ENCODE data around the gene C2orf49. TPM values are rescaled to one million over a fixed set of nuclear protein-coding genes. Genes with fewer than 3 reads are reported as not detected.
"Not testable (repeated sequence)": the region's sequence is repeated elsewhere in the genome, so short reads cannot be mapped to it uniquely, and the experiment has no call there.

The C2orf49 gene
- total RNA-seq, 1 donor from 2014 or later: 27.2 TPM

DNA sequence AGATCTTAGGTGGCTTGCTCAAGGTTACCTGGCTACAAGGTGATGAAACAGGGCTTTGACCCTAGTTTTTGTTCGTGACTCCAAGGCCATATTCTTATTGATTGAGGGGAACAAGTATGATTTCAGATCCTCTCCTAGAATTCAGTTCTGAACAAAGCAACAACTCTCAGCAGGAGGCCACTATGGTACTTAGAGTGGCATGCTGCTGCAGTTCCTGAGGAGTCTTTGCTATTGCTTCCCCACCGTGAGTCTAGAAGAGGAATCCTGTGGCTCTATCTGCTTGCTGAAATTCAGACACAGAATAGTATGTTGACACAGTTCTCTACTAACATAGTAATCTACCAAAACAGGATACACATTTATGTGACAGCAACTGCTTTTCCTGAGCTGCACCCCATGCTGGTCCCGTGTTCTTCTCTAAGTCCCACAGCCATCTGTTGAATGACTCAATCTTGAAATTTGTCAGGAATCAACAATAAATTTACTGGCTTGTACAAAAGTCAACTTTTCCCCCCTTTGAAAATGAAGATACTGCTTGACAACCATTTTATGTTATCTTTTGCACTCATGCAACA, 11.9 kb upstream of the C2orf49 start:
- H3K4me1 Mint-ChIP-seq (ENCODE audit: low read depth): peaks cover 11% of the 10 kb centered on the region
- TF ChIP-seq, protein P1, sequence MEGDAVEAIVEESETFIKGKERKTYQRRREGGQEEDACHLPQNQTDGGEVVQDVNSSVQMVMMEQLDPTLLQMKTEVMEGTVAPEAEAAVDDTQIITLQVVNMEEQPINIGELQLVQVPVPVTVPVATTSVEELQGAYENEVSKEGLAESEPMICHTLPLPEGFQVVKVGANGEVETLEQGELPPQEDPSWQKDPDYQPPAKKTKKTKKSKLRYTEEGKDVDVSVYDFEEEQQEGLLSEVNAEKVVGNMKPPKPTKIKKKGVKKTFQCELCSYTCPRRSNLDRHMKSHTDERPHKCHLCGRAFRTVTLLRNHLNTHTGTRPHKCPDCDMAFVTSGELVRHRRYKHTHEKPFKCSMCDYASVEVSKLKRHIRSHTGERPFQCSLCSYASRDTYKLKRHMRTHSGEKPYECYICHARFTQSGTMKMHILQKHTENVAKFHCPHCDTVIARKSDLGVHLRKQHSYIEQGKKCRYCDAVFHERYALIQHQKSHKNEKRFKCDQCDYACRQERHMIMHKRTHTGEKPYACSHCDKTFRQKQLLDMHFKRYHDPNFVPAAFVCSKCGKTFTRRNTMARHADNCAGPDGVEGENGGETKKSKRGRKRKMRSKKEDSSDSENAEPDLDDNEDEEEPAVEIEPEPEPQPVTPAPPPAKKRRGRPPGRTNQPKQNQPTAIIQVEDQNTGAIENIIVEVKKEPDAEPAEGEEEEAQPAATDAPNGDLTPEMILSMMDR (IDR thresholded peaks at IDR 0.05; ENCODE audit: unreplicated experiment): no peak
- no peak overlapping the region for H3K27ac Mint-ChIP-seq

DNA sequence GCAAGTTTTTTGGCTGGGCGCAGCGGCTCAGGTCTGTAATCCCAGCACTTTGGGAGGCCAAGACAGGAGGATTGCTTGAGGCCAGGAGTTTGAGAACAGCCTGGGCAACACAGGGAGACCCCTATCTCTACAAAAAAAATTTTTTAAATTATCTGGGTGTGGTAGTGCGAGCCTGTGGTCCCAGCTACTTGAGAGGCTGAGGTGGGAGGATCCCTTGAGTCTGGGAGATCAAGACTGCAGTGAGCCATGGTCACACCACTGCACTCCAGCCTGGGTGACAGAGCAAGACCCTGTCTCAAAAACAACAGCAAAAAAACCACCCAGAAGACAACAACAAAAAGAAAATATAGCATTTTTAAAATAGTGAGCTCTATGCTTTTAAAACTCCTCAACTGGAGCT, 10.1 kb upstream of the C2orf49 start:
- H3K36me3 Mint-ChIP-seq (ENCODE audit: insufficient read depth); H3K27ac Mint-ChIP-seq; H3K9me3 Mint-ChIP-seq (ENCODE audit: low read depth); H3K27me3 Mint-ChIP-seq; DNase-seq (ENCODE audit: low spot score, unreplicated experiment); H3K4me3 Mint-ChIP-seq (ENCODE audit: low read depth): not testable (repeated sequence)
- H3K4me1 Mint-ChIP-seq (ENCODE audit: low read depth): peaks cover 11% of the 10 kb centered on the region

More for the DNA sequence above, 11.9 kb upstream of the C2orf49 start:
- DNase-seq (ENCODE audit: low spot score, unreplicated experiment): no peak
- Mint-ChIP-seq H3K36me3 (ENCODE audit: insufficient read depth) (no peaks in the 10 kb centered on the region), H3K9me3 (ENCODE audit: low read depth) (no peaks in the 10 kb centered on the region), H3K27me3 (no peaks in the 10 kb centered on the region), H3K4me3 (ENCODE audit: low read depth) (no peak overlapping the region)

DNA sequence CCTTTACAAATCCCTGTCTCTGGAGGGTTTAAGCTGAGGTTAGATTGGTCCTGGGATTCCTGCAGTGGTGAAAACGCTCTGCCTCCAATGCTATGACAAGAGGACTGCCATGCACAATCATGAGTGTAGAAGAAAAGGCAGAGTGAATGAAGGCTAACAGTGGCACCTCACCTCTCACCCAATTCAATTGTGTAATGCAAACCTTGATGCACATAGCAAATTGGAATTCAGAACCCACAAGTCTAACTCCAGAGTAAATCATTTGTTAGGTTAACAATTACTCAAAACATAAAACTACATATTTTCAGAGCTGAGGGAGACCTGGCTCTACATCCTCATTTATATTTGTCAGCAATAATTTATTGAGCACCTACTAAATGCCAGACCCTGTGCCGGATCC, 9.7 kb upstream of the C2orf49 start:
- TF ChIP-seq, protein P1 (IDR thresholded peaks at IDR 0.05; ENCODE audit: unreplicated experiment): no peak
- H3K4me1 Mint-ChIP-seq (ENCODE audit: low read depth): peaks cover 11% of the 10 kb centered on the region
- H3K27me3 Mint-ChIP-seq: no peaks in the 10 kb centered on the region
- no peaks in the 10 kb centered on the region for H3K9me3 Mint-ChIP-seq (ENCODE audit: low read depth)
- no peaks in the 10 kb centered on the region for H3K36me3 Mint-ChIP-seq (ENCODE audit: insufficient read depth)
- H3K27ac Mint-ChIP-seq: no peak overlapping the region
- no peak for DNase-seq (ENCODE audit: low spot score, unreplicated experiment)
- H3K4me3 Mint-ChIP-seq (ENCODE audit: low read depth): peak overlapping the region; percentile 93

DNA sequence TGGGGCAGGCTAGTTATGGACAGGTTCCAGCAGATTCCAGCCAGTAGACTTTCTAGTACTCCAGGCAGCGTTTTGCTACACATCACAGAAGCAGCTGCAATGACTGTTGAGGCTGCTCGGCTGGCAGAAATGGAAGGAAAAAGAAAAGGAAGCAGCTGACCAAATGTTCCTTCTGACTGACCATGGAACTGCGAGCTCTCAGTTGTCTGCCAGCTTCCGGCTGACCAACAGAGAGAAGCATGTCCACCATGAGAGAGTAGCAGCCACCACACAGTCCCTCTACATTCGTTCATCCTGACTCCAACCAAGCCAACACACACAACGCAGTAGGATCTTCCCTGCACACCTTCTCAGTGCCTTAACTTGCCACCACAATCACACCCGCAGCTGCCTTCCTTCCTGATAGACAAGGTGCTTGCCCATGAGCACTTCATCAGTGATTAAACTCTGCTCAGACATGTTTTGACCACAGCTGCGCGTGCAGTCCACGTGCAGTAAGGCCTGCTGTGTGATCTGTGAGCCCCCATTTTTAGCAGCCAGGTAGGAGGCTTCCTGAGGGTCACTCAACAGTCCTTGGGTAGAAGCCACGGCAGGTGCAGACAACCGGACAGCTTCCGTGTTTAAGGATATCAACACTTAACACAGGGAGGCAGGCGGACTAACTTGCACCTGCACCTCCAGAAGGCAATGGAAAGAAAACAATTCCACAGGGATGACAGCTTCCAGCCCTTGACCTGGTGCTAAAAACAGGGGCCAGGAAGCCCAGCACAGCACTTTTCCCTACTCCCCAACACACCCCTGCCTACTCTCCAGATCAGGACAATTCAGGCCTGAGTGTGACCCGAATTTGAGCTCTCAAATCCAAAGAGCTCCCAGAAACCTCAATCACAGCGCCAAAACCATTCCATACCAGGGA, 8.8 kb upstream of the C2orf49 start:
- H3K4me3 Mint-ChIP-seq (ENCODE audit: low read depth): peak overlapping the region; percentile 93
- no peaks in the 10 kb centered on the region for H3K9me3 Mint-ChIP-seq (ENCODE audit: low read depth)
- H3K4me1 Mint-ChIP-seq (ENCODE audit: low read depth): peaks cover 11% of the 10 kb centered on the region
- H3K27ac Mint-ChIP-seq: peak overlapping the region; percentile 80
- no peak for DNase-seq (ENCODE audit: low spot score, unreplicated experiment)
- H3K36me3 Mint-ChIP-seq (ENCODE audit: insufficient read depth): no peaks in the 10 kb centered on the region
- no peaks in the 10 kb centered on the region for H3K27me3 Mint-ChIP-seq
- TF ChIP-seq, protein P1 (IDR thresholded peaks at IDR 0.05; ENCODE audit: unreplicated experiment): no peak

DNA sequence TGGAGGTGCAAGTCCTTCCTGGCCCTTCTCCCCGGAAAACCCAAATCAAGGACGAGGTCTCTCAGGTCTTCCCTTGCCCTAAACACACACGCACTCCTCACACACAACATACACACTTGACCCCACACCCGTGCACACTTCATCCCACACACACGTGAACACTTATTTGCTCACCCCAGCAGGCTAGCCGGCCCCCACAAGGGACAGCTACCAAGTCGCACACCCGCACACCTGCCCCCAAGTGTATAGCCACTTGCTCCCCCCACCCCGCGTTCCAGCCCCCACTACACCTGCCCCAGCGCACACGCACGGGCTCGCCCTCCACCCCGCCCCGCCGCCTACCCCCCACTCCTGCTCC, 8.2 kb upstream of the C2orf49 start:
- Mint-ChIP-seq H3K9me3 (ENCODE audit: low read depth) (no peaks in the 10 kb centered on the region), H3K27me3 (no peaks in the 10 kb centered on the region), H3K4me3 (ENCODE audit: low read depth) (peak overlapping the region; percentile 93), H3K4me1 (ENCODE audit: low read depth) (peaks cover 11% of the 10 kb centered on the region), H3K27ac (peak overlapping the region; percentile 80), H3K36me3 (ENCODE audit: insufficient read depth) (no peaks in the 10 kb centered on the region)
- TF ChIP-seq, protein P1 (IDR thresholded peaks at IDR 0.05; ENCODE audit: unreplicated experiment): no peak
- no peak for DNase-seq (ENCODE audit: low spot score, unreplicated experiment)
